H1 (cell line): ENCODE data around the gene PDZRN4.

Experiments used
- EZH2 ChIP-seq: fragments of 200-600 bp; sonication (generic); IDR thresholded peaks from 2 replicates; pipeline ENCODE4 v1.7.1; 2012; ENCODE audit warnings: low read depth, mild to moderate bottlenecking, moderate library complexity, low read length, inconsistent platforms; ENCODE audit not compliant: severe bottlenecking
- JUN ChIP-seq: IDR thresholded peaks from 2 replicates; pipeline ENCODE4 v1.6.1; 2011; ENCODE audit warnings: low read depth, mild to moderate bottlenecking, improper control_type of control experiment, low read length
- MAX ChIP-seq: IDR thresholded peaks from 2 replicates; pipeline ENCODE4 v1.6.1; 2012; ENCODE audit warnings: inconsistent platforms
- NANOG ChIP-seq: IDR thresholded peaks from 2 replicates; pipeline ENCODE4 v1.6.1; 2011; ENCODE audit warnings: low read length, low read depth, mild to moderate bottlenecking, inconsistent platforms; ENCODE audit not compliant: insufficient read depth, poor library complexity, severe bottlenecking
- PHF8 ChIP-seq: fragments of 200-600 bp; sonication (generic); conservative IDR thresholded peaks from 2 replicates; pipeline ENCODE4 v1.7.1; 2012; ENCODE audit warnings: low read depth, mild to moderate bottlenecking, inconsistent platforms, low read length, moderate library complexity
- POLR2A ChIP-seq, 2 experiments: IDR thresholded peaks; 1 replicate in 1 of 2; 2 replicates in 1 of 2; pipeline ENCODE4 v1.6.1; 2011; ENCODE audit warnings: low read depth in 2 of 2, low read length in 2 of 2, mild to moderate bottlenecking in 2 of 2; ENCODE audit errors: control extremely low read depth in 1 of 2
- RFX5 ChIP-seq: IDR thresholded peaks from 2 replicates; pipeline ENCODE4 v1.6.1; 2011; ENCODE audit warnings: low read depth, low read length, improper control_type of control experiment, borderline replicate concordance
- TBP ChIP-seq: IDR thresholded peaks from 2 replicates; pipeline ENCODE4 v1.6.1; 2011; ENCODE audit warnings: low read depth, low read length, improper control_type of control experiment
- USF2 ChIP-seq: IDR thresholded peaks from 2 replicates; pipeline ENCODE4 v1.6.1; 2011; ENCODE audit warnings: low read length, improper control_type of control experiment
- TF ChIP-seq, protein P1 (sequence below), 3 experiments: IDR thresholded peaks; 1 replicate in 2 of 3; 2 replicates in 1 of 3; pipeline versions ENCODE4 v1.5.1 to v1.6.1; 2011; ENCODE audit warnings: low read length in 3 of 3, mild to moderate bottlenecking in 3 of 3, inconsistent platforms in 2 of 3, low read depth in 1 of 3, moderate library complexity in 1 of 3; ENCODE audit not compliant: insufficient read depth in 1 of 3; ENCODE audit errors: control extremely low read depth in 1 of 3

GRCh38 chr12:41213107-41213506 is 25.0 kb downstream of the PDZRN4 start:
- TF ChIP-seq, protein P1, sequence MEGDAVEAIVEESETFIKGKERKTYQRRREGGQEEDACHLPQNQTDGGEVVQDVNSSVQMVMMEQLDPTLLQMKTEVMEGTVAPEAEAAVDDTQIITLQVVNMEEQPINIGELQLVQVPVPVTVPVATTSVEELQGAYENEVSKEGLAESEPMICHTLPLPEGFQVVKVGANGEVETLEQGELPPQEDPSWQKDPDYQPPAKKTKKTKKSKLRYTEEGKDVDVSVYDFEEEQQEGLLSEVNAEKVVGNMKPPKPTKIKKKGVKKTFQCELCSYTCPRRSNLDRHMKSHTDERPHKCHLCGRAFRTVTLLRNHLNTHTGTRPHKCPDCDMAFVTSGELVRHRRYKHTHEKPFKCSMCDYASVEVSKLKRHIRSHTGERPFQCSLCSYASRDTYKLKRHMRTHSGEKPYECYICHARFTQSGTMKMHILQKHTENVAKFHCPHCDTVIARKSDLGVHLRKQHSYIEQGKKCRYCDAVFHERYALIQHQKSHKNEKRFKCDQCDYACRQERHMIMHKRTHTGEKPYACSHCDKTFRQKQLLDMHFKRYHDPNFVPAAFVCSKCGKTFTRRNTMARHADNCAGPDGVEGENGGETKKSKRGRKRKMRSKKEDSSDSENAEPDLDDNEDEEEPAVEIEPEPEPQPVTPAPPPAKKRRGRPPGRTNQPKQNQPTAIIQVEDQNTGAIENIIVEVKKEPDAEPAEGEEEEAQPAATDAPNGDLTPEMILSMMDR (IDR thresholded peaks at IDR 0.05; ENCODE audit: control extremely low read depth in 1 of 3, insufficient read depth in 1 of 3, low read depth in 1 of 3, low read length in 3 of 3) = no peak
- TF ChIP-seq JUN (no peak), MAX (no peak), RFX5 (no peak), USF2 (no peak), PHF8 (no peak), POLR2A (IDR thresholded peaks at IDR 0.05; ENCODE audit: control extremely low read depth in 1 of 2, low read depth in 2 of 2, low read length in 2 of 2) (no peak), NANOG (no peak), EZH2 (no peak), TBP (no peak)
